Stimulated activated CD4-positive, alpha-beta T cell treated with anti-CD3 and anti-CD28 coated beads, Interleukin-2, amount 100 ng/mL, for 48 hours (primary cell): ENCODE results near the gene HOXC6.

Experiments
- DNase-seq, 2 donors: peaks; one replicate each; pipeline ENCODE4 v3.0.0-alpha.2; 2020

HOXC6 gene

DNA sequence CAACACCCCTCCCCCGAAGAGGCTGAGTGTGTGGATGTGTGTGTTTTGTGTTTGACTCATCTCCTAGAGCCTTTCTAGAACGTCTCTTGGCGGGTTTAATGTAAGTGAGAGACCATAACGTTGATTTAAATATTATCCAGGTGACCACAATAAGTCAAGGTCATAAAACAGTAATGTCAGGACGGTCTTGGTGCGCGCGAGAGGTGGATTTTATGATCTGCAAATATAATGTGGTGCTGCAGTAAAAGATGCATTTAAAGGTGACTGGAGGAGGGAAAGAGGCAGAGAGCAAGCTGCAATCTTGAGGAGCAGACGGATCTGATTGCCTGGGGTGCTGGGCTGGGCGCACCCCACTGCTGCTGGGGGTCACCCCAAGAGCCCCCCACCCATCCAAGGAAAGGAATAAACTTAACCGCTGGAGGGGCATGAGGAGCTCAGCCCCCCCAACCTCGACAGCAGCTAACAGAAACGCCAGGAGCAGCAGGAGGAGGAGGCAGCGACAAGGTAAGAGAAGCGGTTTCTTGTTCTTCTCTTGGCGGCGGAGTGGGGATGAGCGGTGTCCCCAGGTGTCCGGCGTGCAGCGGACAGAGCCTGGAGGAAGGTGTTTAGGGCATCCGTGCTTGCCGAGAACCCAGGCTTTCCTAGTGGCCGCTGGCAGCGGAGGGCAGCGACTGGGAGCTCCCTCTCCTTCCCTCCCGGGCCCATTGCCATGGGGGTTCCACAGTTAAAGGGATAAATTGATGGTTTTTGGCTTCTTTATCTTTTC, 37.7 kb upstream of the HOXC6 start:
- DNase-seq = no peak

GRCh38 chr12:53991077-53991460, 37.2 kb upstream of the HOXC6 start:
- DNase-seq = no peak

GRCh38 chr12:53992377-53992889, 35.8 kb upstream of the HOXC6 start:
- no peak for DNase-seq

DNA sequence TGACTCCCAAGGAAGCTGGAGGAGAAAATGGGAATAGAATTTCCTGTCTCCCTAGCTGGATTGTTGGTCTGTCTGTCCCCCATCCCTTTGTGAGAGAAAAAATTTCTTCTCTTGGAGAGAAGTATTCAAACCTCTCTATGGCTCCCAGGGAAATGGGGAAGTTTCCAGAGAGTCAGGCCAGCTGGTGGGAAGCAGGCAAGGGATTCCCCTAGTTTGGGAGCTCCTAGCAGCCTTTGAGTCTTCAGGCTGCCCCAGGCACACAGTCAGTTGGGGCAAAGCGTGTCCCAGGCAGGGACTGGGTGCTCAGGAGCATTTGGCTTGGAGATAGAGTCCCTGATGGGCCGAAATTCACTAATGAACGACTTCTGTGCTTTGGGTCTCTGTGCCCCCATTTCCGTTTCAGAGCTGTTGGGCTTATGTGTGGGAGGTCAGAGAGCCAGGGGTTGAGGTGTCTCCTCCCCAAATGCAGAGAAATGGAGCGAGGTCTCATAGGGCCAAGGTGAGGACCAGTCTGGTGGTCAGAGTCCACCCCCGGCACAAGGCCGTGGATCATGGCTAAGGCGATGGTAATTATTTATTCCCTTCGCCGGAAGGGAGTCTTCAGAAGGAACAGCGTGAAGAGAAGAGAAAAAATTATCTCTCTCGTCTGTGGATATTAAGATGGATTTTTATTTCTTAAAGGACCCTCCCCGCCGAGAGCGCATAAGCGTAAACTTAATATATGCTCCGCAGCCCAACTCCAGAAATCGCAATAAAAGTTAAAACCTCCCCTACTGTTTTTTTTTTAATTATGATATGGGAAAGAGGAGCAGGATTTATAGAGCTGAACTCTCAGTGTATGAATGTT, 34.9 kb upstream of the HOXC6 start:
- no peak for DNase-seq

DNA sequence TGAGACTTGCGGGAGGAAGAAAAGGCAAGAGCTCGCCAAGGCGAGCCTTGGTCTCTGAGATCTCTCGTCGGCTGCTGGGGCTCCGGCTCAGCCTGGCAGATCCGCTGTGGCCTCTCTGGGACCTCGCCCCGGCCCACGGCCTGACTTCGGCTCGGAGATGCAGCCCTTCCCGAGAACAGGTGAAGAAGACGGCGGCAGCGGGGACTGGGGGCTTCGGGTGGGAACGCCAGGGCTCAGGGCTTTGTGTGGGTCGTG, 34.3 kb upstream of the HOXC6 start:
- DNase-seq = no peak

DNA sequence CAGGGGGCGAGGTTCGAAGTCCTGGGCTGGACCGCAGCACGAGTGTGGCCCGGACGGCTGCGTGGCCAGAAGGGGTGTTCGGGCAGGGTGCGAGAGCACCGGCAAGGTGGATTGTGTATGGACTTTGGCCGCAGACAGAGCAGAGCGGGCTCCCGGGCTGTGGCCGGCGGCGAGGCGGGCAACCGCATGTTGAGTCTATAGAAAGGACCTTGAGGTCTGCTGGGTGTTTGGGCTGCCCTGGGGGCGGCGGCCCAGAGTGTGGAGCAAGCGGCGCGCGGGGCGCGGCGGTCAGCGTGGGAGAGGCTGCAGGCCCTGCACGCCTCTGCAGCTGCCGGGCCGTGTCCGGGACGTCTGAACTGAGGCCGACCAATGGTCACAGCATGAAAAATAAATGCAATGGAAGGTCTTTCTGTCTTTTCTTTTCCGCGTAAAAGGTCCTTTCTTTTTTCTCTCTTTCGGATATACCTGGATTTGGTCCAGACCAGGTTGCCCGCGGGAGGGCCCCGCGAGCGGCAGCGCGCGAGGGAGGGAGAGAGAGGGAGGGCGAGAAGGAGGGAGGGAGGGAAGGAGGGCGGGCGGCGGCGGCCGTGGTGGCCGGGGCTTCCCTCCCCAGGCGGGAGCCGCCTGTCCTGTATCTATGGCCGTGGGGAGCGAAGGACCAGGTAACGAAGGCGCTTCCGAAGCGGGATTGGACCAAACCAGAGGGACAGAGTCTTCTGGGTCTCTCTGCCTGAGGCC, 33.8 kb upstream of the HOXC6 start:
- no peak for DNase-seq

GRCh38 chr12:53995002-53995377, 33.2 kb upstream of the HOXC6 start:
- no peak for DNase-seq

DNA sequence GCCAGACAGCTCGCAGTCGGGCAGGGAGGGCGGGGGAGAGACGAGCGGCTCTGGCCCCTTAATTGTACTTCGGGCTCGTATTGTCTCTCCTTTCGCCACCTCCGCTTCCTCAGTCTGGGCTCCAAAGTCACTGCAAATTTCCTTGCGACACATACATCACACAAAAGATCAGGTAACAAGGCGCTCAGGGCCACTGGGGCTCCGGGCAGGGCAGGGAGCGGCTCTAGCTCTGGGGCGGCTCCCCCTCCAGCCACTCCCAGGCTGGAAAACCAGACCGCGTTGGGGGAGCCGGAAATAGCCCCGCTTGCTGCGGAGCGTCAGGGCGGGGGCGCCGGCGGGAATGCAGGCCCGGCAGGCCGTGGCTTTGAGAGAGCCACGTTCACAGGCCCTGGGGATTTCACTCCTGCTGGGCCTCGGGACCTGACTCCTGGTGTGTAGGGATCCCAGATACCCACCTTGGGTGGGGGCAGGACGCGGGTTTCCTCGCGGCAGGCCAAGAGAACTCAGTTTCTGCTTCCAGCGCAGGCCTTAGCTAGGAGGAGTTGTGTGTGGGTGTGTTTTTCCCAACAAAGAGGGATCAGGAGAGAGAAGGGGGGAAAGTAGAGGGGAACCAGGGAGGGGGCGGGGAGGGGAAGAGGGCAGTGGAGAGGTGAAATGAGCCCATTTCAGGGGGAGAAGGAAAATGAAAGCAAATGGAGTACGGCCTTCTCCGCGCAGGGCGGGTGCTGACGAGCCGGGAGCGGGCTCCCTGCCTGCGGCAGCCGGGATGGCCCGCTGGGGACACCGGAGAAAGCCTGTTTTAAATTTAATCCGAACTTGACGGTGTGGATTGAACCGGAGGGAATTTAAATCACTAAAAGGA, 32.6 kb upstream of the HOXC6 start:
- no peak for DNase-seq

GRCh38 chr12:53996240-53997203, 31.7 kb upstream of the HOXC6 start:
- DNase-seq = no peak

DNA sequence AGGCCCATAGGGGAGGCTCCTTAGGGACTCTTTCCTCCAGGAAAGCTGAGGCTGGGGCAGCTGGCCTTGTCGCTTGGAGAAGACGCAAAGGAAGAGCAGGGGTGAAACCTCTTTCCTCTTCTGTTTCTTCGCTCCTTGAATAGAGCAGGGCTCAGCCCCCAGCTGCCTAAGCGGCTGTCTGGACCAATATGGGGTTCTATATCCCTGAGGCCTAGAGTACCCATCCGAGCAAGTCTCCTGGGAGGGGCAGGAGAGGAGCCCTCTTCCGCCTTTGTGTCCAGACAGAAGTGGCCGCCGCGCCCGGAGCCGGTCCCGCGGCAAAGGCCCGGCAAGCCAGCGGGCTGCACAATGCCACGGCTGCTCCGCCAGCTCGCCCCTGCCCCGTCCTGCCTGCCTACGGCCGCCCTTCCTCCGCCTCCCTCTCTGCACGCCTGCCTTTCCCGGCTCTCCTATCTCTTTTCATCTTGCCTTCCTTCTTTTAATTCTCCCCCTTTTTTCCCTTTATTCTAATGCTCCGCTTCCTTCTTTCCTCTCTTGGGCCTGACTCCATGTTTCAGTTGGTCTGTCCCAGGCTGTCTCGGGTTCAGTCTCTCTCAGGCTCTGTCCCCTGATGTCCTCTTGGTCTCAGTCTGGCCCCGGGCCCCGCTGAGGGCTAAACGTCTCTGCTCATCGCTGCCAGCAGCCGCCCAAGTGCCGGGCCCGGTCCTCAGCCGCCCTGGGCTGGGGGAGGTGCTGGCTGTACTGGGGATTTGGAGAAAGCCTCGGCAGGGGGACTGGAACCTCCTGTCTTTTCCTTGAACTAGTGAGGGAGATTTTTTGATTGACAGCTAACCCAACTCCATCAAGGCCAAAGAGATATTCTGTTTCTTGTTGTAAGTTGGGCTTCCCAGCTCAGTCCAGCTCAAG, 30.8 kb upstream of the HOXC6 start:
- no peak for DNase-seq

DNA sequence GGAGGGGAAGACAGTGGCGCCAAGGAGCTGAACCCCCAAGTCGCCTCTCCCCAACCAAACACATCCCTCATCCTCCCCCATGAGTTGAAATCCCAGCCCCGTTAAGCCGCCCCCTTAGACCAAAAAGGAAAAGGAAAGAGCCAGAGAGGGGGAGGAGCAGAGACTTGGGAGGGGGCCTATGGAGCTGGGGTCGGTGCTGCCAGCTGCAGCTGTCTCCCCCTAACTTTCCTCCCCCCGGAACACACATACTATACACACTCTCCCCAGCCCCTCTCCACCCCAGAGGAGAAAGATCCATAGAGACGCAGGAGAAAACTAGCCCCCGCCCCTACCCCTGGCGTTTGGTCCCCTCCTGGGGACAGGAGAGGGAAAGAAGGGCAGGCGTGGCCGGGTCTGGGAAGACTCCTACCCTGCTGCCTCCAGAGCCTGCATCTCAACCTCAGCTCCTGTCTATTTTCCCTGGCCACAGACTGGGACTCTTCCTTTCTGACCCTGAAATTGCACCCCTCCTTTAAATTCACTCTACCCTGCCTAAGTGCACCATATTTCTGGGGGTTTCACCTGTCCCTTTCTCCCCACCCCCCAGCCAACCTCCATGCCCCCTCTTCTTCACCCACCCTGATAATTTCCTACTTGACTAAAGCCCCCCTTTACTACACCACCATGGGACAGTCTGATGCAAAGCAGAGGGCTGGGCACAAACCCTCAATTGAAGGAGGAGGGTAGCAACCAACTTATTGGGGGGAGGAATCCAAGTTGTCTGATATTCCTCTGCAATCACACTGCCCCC, 29.9 kb upstream of the HOXC6 start:
- DNase-seq = no peak

GRCh38 chr12:53998900-53999236, 29.4 kb upstream of the HOXC6 start:
- DNase-seq = no peak

DNA sequence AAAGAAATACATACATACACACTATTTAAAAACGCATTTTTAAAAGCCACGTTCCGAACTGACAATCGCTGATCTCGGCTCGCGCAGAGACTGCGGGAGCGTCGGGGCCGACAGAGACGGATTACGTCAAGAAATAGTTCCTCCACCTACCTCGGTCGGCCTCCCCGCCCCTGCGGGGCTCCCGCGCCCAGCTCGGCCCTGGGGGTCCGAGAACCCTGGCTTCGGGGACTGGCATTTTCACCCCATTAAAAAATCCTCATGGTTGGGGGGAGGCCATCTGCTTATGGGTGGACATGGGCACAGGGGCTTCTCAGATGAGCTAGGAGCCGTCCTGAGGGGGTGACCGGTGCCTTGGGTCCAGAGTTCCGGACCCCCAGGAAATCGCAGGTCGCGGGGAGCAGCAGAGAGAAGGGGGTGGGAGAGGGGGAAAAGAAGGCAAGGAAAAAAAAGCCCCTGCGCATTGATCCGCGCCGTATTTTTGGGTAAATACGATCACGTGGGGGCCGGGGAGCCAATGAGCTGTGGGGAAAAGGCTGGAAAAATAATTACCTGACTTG, 28.6 kb upstream of the HOXC6 start:
- DNase-seq = no peak

DNA sequence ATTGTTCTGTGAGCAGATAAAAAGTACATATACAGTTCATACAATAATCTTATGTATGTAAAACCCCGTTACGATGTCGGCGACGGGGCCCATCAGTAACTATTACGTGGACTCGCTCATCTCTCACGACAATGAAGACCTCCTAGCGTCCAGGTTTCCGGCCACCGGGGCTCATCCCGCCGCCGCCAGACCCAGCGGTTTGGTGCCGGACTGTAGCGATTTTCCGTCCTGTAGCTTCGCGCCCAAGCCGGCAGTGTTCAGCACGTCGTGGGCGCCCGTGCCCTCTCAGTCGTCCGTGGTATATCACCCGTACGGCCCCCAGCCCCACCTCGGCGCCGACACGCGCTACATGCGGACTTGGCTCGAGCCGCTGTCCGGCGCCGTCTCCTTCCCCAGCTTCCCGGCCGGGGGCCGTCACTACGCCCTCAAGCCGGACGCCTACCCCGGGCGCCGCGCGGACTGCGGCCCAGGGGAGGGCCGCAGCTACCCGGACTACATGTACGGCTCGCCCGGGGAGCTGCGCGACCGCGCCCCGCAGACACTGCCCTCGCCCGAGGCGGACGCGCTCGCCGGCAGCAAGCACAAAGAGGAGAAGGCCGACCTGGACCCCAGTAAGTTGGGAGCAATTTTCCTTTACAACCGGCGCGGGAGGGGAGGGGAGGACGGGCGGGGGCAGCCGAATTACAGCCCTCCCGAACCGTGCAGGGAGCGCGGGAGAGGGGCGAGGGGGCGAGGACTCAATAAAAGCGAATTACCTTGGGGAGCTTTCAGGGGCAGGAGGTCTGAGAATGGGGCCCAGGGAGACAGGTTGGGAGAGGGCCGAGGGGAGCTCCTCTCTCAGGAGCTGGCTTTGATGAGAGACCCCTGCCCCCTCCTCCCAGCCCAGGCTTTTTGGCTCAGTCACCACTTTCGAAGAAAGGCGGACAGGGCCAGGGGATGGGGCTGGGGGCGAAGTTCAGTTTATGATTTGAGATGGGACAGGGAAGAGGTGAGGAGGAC, 27.8 kb upstream of the HOXC6 start, which contains the start of gene HOXC9:
TSS of gene HOXC9 (plus strand) at position 46 of the 999 bp plus-strand sequence. CDS start at position 74, 28 bp downstream.
- DNase-seq = no peak

DNA sequence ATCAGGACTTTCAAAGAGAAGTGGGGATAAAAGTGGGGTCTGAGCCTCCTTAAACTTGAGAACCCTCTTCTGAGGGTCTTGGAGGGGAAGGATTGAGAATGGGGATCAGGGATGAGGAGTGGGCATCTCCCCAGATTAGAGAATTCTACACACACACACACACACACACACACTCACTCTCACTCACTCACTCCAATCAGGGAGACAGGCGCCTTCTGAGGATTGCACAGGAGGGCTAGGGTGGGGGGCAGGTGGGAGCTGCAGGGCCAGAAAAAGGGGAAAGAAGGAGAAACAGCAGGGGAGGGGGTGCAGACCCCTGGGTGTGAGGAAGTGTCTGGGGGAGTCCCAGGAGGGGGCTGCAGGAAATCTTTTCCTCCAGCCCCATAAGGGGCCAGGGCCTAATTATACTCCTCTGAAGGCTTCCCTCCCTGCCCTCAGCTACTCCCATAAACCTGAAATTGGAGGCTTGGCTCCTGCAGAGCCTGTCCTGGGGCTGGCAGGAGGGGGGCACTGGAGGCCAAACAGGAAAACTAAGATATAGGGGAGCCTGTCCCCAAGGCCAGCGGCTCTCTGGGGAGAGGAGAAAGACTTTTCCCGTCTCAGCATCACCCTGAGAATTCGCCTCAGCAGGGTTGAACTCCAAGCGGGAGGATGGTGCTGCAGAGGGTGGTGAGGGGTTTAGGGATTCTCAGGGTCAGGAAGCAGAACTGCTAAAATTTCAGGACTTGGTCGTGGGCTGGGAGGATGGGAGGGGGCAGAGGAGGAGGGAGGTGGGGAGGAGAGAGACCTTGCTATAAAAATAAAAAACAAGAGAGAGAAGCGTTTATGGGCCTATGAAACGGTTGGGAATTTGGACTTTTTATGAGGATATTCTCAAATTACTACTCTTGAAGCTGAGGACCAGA, 26.7 kb upstream of the HOXC6 start:
- no peak for DNase-seq

DNA sequence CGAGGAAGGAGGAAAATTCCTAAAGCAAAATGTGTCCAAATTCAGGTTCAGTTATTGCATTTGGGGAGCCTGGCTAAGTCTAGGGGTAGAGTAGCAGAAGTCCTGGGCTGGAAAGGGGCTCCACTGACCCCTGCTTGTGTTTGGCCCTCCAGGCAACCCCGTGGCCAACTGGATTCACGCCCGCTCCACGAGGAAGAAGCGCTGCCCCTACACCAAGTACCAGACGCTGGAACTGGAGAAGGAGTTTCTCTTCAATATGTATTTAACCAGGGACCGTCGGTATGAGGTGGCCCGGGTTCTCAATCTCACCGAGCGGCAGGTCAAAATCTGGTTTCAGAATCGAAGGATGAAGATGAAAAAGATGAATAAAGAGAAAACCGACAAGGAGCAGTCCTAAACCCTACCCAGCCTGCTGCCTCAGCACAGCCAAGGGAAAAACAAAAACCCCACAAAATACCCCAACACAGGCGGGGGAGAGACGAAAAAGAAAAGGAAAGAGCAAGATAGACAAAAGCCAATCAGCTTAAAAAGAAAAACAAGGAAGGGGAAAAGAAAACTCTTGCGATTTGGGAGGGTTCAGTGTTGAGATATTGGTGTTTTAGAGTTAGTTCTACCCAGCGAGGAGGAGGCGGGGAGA, 25.8 kb upstream of the HOXC6 start:
- DNase-seq = no peak
